Measurements from ENCODE around the gene SYDE2.

GRCh38 chr1:85189120-85189519 lies 11.7 kb downstream of the SYDE2 start:
- TF ChIP-seq CTCF (IDR thresholded peaks at IDR 0.05): no peak
- no peak for TF ChIP-seq ZBTB33 (IDR thresholded peaks at IDR 0.05; ENCODE audit: borderline replicate concordance, low read depth)
- TF ChIP-seq PBX3 (IDR thresholded peaks at IDR 0.05): no peak
- TF ChIP-seq TEAD4 (IDR thresholded peaks at IDR 0.05; ENCODE audit: borderline replicate concordance, insufficient read depth): no peak
- TF ChIP-seq EZH2phosphoT487 (IDR thresholded peaks at IDR 0.05; ENCODE audit: borderline replicate concordance, low read depth): no peak
- no peak for TF ChIP-seq TAF1 (IDR thresholded peaks at IDR 0.05; ENCODE audit: borderline replicate concordance, low read depth, low read length)
- TF ChIP-seq YY1 (IDR thresholded peaks at IDR 0.05; ENCODE audit: low read depth): no peak
- no peak for TF ChIP-seq RFX5 (IDR thresholded peaks at IDR 0.05; ENCODE audit: low read length)
- no peak for TF ChIP-seq MEF2A (IDR thresholded peaks at IDR 0.05; ENCODE audit: borderline replicate concordance, low read depth)
- TF ChIP-seq GABPA (IDR thresholded peaks at IDR 0.05; ENCODE audit: low read depth): no peak
- TF ChIP-seq USF2 (IDR thresholded peaks at IDR 0.05; ENCODE audit: borderline replicate concordance, low read depth, low read length): no peak
- TF ChIP-seq REST (IDR thresholded peaks at IDR 0.05; ENCODE audit: low read depth, low read length): no peak
- TF ChIP-seq EP300 (IDR thresholded peaks at IDR 0.05; ENCODE audit: borderline replicate concordance in 1 of 2, low read depth in 1 of 2, low read length in 1 of 2): no peak
